Inflammatory macrophage treated with lipopolysaccharide for 4 hours (primary cell): ENCODE data around the gene MGAT5.

Experiments
- DNase-seq: peaks from one replicate; pipeline ENCODE4 v3.0.0-alpha.2; 2020

The MGAT5 gene

GRCh38 chr2:134489732-134490384, 236.0 kb downstream of the MGAT5 start:
- no peak for DNase-seq

GRCh38 chr2:134490559-134490958, 236.7 kb downstream of the MGAT5 start:
- no peak for DNase-seq

- DNase-seq: no peak
These were observed 237.2 kb downstream of the MGAT5 start for GRCh38 chr2:134491022-134491421.

DNA sequence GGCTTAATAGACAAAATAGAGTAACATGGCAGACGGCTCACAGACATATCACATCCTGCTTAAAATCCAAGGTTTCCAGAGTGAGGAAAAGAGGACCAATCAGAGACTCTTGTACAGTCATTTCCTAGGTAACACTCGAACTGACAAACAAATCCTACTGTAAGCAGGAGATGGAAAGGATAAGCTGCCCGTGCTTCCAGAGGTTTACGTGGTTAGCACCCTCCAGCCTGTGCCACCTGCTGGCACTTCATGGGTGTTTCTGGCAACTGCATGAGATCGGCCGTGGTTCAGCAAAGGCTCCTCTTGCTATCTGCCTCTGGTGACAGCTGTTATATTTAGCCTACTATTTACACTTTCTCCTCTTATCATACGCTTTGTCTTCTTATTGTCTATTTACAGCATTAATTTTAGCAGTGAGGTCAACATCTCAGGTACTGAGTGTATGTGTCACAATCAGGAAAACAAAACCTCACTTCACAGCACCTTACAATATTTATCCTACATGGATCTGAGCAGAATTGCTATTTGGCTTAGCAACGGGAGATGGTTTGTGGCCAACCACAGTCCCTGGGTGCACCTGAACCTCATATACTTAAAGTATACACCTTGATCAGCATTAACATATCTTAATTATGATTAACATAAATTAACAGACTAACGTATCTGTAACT, 238.0 kb downstream of the MGAT5 start:
- no peak for DNase-seq

DNA sequence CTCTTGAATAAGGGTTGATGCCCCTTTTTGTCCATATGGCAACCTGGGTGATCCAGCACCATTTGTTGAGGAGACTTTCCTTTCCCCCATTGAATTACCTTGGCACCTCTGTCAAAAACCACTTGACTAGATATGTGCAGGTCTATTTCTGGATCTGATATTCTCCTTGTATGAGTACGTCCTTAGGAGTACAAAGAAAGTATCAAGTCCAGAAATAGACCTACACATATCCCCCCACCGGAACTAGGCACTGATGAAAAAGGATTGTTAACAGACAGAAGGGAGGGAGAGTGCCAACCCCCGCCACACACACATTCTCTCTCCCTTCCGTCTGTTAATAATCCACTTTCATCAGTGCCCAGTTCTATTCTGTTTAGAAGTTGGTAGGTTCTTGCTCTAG, 239.9 kb downstream of the MGAT5 start:
- DNase-seq: no peak

- DNase-seq: no peak
These were observed 244.8 kb downstream of the MGAT5 start for GRCh38 chr2:134498654-134499053.

DNA sequence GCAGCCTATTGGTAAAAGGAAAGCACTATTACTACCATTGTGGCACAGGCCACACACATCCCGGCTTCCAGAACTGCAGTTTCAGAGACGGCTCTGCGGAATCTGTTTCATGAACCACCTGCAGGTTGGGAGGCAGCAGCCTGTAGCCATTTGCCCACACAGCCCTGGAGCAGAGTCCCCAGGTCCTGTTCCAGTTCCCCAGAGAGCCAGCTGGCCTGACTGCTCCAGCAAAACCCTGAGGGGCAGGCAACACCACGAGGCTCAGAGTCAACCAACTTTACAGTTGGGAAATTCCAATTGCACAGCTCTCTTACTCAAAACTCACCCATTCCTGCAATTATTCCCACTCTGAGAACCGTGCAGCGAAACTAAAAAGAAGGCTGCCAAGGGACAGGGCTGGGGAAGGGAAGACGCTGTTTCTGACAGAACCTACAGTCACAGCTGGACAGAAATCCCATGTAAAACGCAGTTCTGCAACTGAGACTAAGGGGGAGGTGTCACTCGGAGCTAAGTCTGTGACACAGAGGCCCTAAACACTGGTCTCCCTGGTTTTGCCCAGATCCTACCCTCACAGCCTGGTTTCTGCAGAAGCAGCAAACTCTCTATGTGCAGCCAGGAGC, 245.5 kb downstream of the MGAT5 start:
- no peak for DNase-seq

GRCh38 chr2:134500211-134500935, 246.5 kb downstream of the MGAT5 start:
- DNase-seq: no peak

DNA sequence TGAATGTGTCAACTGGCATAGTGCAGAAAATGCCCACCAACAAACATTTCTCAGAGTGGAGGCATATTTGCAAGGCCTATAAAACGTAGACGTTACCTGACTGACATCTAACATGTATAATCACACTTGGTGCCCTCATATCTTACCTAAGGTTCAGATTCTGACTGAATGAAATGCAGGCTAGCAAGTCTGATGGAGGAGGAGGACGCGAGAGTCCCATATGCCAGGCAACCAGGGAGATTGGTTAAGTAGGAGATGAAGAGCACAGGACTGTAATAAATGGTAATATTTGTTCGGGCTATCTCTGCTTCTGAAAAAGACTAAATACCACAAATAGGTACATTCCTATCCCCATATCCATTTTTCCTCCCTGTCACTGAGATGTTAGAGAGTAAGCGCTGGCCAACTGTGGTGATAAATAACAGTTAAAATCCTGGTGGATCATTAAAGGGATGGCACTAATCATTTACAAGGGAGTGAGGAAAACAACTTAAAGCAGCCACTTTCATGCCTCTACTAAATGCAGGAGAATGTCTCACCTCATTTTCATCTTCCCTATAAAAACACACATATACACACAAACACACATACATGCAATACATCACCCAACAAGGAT, 247.7 kb downstream of the MGAT5 start:
- DNase-seq: no peak

DNA sequence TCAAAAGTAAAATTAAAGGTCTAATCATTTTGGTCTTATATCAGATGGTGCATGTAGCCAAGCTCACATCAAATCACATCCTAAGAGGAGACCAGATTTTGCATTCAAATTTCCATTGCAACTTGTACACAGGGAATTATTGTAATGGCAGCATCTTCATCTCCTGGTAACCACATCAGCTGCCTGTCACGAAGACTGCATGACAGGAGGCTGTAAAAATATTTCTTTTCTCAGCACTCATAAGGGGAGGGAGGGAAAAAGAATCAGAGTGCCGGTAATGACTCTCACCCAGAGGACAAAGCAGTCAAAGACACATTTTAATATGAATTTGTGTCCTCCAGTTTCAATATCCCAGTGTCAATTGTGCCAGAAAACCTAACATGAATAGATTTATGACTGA, 248.2 kb downstream of the MGAT5 start:
- DNase-seq: no peak
